Thyroid gland (tissue), 4 donors: Measurements from ENCODE around the gene PDS5B. TPM values are rescaled to one million over a fixed set of nuclear protein-coding genes. Genes with fewer than 3 reads are reported as not detected.

Experiments used
- DNase-seq, 2 donors: peaks; one replicate each; pipeline ENCODE4 v3.0.0-alpha.2; 2019
- H3K27ac ChIP-seq, 3 donors: fragments of 200-600 bp; sonication (generic); 1 replicate in 2 of 3; 2 replicates in 1 of 3; pipeline ENCODE4 v1.5.1; 2016 to 2019; ENCODE audit warnings: mild to moderate bottlenecking in 1 of 3, moderate library complexity in 1 of 3
- H3K27me3 ChIP-seq: fragments of 200-600 bp; sonication (generic); one replicate; pipeline ENCODE4 v1.5.1; 2019
- H3K36me3 ChIP-seq, 2 donors: fragments of 200-600 bp; sonication (generic); one replicate each; pipeline ENCODE4 v1.5.1; 2016 to 2019
- H3K4me1 ChIP-seq, 2 donors: fragments of 200-600 bp; sonication (generic); one replicate each; pipeline ENCODE4 v1.5.1; 2017 to 2019
- H3K4me3 ChIP-seq, 3 donors: fragments of 200-600 bp; sonication (generic); replicated peaks in 1 of 3; 1 replicate in 2 of 3; 2 replicates in 1 of 3; pipeline ENCODE4 v1.5.1; 2016; ENCODE audit warnings: mild to moderate bottlenecking in 1 of 3
- H3K9me3 ChIP-seq: fragments of 200-600 bp; sonication (generic); one replicate; pipeline ENCODE4 v1.5.1; 2017
- CTCF ChIP-seq, 6 experiments: fragments of 200-600 bp in 3 of 6; fragments of 450-650 bp in 3 of 6; sonication (generic) in 3 of 6; IDR thresholded peaks; one replicate each; pipeline ENCODE4 v1.5.1; 2016 to 2019; ENCODE audit warnings: antibody characterized with exemption in 6 of 6, mild to moderate bottlenecking in 2 of 6, inconsistent platforms in 1 of 6, moderate library complexity in 1 of 6
- POLR2A ChIP-seq, 2 donors: fragments of 450-650 bp; IDR thresholded peaks; one replicate each; pipeline ENCODE4 v1.6.1; 2017; ENCODE audit warnings: antibody characterized with exemption in 2 of 2, mild to moderate bottlenecking in 2 of 2, moderate library complexity in 1 of 2
- WGBS, 2 donors: methylation state at CpG; one replicate each; pipeline ENCODE4 v1.1.5; 2017; 5-methylcytosine and 5-hydroxymethylcytosine counted together
- intact Hi-C: fragments of 100-400 bp; cut with DNase I; formaldehyde crosslinking; loops from one replicate; pipeline ENCODE4 v1.15.1; 2023
- total RNA-seq, 4 donors: library from RNA; depleted of rRNA; stranded (reverse); fragments of >200 nt; gene quantifications; one replicate each; pipeline ENCODE4 v1.2.3, GENCODE V29; 2016

PDS5B gene
- total RNA-seq, 4 donors from 2014 or later = 47.9 to 55.1 (median 49.3) TPM

GRCh38 chr13:32538621-32539246 is 47.5 kb upstream of the PDS5B start, which contains the start of gene N4BP2L2:
TSS of gene N4BP2L2 (minus strand) at chr13:32538795. CDS start at chr13:32537027, 1,768 bp downstream.
- intact Hi-C loops = no loop called here
- WGBS, 2 donors = 1% methylated on average over 31 to 32 of the region's 32 CpGs
- DNase-seq = peak; percentile 94 to 96
- H3K27me3 ChIP-seq = no peaks in the 10 kb centered on the region
- H3K4me3 ChIP-seq = peak within 1 kb of the TSS; percentile 21 to 78 (median 67)
- H3K27ac ChIP-seq = peak within 1 kb of the TSS; percentile 71 to 98 (median 96)
- H3K9me3 ChIP-seq = no peaks in the 10 kb centered on the region
- peaks cover 0 to 3% of the 10 kb centered on the region in 2 donors for H3K36me3 ChIP-seq
- TF ChIP-seq CTCF (IDR thresholded peaks at IDR 0.05) = peak in 3 of 6 experiments; percentile 37 to 53 (median 43)
- TF ChIP-seq POLR2A (IDR thresholded peaks at IDR 0.05) = peak in 1 of 2 donors; percentile 75
- H3K4me1 ChIP-seq = peaks cover 26 to 34% of the 10 kb centered on the region in 2 donors

DNA sequence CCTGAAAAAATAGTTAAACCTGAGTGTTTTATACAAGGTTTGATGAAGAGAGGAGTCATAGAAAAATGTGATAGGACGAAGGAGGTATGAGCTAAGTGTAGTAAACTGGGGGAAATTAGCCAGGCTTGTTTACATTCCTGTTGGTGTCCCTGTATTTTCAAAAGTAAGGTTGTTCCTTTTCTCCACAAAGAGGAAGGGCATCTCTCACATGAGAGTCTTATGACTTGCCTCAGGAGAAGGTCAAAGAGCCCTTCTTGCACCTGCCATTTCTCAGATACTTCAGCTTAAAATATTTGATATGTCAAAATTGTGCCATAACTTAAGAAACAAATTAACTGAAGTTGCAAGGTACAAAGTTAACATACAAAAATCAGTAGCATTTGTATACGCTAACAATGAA is 44.0 kb upstream of the PDS5B start:
- no peak for DNase-seq
- H3K27me3 ChIP-seq = no peaks in the 10 kb centered on the region
- H3K4me1 ChIP-seq = peaks cover 3% of the 10 kb centered on the region in 2 donors
- no peak overlapping the region for H3K27ac ChIP-seq
- intact Hi-C loops = no loop called here
- no peak overlapping the region for H3K4me3 ChIP-seq
- H3K36me3 ChIP-seq = no peaks in the 10 kb centered on the region
- H3K9me3 ChIP-seq = no peaks in the 10 kb centered on the region
- WGBS, 2 donors = 89% methylated on average over 2 of the region's 2 CpGs
- TF ChIP-seq POLR2A (IDR thresholded peaks at IDR 0.05) (no peak), CTCF (IDR thresholded peaks at IDR 0.05) (no peak)

GRCh38 chr13:32545083-32545482 is 41.2 kb upstream of the PDS5B start:
- TF ChIP-seq POLR2A (IDR thresholded peaks at IDR 0.05) (no peak), CTCF (IDR thresholded peaks at IDR 0.05) (no peak)

GRCh38 chr13:32548837-32549236 is 37.4 kb upstream of the PDS5B start:
- Histone ChIP-seq H3K4me3 (no peak overlapping the region), H3K36me3 (no peaks in the 10 kb centered on the region), H3K27ac (no peak overlapping the region), H3K27me3 (no peaks in the 10 kb centered on the region), H3K4me1 (no peaks in the 10 kb centered on the region), H3K9me3 (no peaks in the 10 kb centered on the region)
- TF ChIP-seq CTCF (IDR thresholded peaks at IDR 0.05) (no peak), POLR2A (IDR thresholded peaks at IDR 0.05) (no peak)
- WGBS, 2 donors = 70 to 75% methylated on average over 2 of the region's 2 CpGs
- DNase-seq = no peak
- intact Hi-C loops = no loop called here

More at GRCh38 chr13:32545083-32545482, 41.2 kb upstream of the PDS5B start:
- intact Hi-C loops = no loop called here
- no peaks in the 10 kb centered on the region for H3K4me1 ChIP-seq
- WGBS, 2 donors = 94 to 95% methylated on average over 2 of the region's 2 CpGs
- no peaks in the 10 kb centered on the region for H3K9me3 ChIP-seq
- DNase-seq = no peak
- H3K36me3 ChIP-seq = no peaks in the 10 kb centered on the region
- no peak overlapping the region for H3K27ac ChIP-seq
- H3K27me3 ChIP-seq = no peaks in the 10 kb centered on the region
- H3K4me3 ChIP-seq = no peak overlapping the region

GRCh38 chr13:32549788-32550187 is 36.5 kb upstream of the PDS5B start:
- Histone ChIP-seq H3K27ac (no peak overlapping the region), H3K4me1 (no peaks in the 10 kb centered on the region), H3K4me3 (no peak overlapping the region), H3K36me3 (no peaks in the 10 kb centered on the region), H3K27me3 (no peaks in the 10 kb centered on the region), H3K9me3 (no peaks in the 10 kb centered on the region)
- DNase-seq = no peak
- no peak for TF ChIP-seq CTCF (IDR thresholded peaks at IDR 0.05)
- no peak for TF ChIP-seq POLR2A (IDR thresholded peaks at IDR 0.05)
- 83 to 85% methylated on average over 3 of the region's 3 CpGs for WGBS, 2 donors
- intact Hi-C loops = no loop called here
